Left hindlimb (tissue), 1 donor: ENCODE results near the gene TRAF2.

ENCODE experiments used
- DNase-seq: peaks from one replicate; pipeline ENCODE4 v3.0.0-alpha.2; 2018

The TRAF2 gene

DNA sequence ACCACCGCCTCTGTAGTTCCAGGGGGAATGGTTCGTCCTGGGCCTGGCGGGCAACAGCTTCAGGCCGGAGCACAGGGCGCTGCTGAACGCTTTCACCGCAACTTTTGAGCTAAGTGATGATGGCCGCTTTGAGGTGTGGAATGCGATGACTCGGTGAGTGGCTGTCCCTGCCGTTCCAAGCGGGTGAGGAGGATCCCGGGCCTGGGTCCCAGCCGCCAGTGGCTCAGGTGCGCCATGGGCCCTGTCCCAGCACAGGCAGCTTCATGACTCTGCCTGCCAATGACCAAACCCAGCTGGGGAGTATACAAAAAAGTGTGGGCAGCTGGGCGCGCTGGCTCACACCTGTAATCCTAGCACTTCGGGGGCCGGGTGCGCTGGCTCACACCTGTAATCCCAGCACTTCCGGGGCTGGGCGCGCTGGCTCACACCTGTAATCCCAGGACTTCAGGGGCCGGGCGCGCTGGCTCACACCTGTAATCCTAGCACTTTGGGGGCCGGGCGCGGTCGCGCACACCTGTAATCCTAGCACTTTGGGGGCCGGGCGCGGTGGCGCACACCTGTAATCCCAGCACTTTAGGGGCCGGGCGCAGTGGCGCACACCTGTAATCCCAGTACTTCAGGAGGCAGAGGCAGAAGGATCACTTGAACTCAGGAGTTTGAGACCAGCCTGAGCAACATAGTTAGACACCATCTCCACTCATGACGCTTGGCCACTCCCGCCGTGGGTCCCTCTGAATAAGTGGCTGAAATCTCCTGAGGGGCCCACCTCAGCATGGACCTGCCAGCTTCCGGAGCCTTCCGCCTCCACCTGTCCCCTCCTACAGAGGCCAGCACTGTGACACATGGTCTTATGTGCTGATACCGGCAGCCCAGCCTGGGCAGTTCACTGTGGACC lies 66.8 kb downstream of the TRAF2 start:
- no peak for DNase-seq

DNA sequence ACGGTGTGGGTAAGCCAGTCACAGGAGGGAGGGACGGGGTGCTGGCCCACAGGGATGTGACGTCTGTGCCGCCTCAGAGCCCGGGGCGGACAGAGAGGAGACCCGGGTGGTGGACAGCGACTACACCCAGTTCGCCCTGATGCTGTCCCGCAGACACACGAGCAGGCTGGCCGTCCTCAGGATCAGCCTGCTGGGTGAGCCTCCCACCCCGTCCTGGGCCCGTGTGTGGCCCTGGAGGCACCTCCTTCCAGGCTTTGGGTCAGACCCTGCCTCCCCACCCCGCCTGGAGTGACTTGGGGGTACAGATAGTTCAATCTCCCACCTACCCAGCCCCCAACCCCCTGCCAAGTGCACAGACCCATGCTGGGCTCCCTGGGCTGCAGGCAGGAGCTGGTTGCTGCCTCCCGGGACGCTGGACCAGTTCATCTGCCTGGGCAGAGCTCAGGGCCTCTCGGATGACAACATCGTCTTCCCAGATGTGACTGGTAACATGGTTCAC lies 67.5 kb downstream of the TRAF2 start:
- no peak for DNase-seq

DNA sequence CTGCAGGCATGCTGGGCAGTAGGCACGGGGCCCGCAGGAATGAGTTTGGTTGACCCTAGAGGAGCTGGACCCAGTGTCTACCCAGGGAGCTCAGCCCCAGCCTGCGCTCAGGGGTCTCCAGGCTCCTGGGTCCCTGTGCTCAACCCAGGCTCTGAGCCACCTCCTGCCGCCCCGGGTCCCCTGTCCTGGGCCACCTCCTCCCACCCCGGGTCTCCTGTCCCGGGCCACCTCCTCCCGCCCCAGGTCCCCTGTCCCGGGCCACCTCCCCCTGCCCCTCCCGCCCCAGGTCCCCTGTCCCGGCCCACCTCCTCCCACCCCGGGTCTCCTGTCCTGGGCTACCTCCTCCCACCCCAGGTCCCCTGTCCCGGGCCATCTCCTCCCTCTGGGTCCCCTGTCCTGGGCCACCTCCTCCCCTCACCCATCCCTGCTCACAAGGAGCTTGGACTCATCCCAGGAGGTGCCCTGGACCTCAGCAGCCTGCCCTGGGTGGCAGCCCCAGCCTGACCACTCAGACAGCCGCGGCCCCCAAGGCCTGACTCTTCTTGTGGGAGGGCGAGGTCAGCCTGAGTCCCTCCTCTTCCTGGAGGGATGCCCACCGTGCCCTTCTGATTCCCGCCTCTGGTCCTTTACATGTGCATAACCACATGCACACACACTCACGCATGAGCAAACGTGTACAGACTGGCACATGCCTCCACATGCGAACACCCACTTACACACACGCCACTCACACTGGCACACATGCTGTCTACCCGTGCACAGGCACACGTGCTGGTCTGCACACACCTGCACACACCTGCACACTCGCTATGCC lies 68.2 kb downstream of the TRAF2 start:
- DNase-seq: no peak

DNA sequence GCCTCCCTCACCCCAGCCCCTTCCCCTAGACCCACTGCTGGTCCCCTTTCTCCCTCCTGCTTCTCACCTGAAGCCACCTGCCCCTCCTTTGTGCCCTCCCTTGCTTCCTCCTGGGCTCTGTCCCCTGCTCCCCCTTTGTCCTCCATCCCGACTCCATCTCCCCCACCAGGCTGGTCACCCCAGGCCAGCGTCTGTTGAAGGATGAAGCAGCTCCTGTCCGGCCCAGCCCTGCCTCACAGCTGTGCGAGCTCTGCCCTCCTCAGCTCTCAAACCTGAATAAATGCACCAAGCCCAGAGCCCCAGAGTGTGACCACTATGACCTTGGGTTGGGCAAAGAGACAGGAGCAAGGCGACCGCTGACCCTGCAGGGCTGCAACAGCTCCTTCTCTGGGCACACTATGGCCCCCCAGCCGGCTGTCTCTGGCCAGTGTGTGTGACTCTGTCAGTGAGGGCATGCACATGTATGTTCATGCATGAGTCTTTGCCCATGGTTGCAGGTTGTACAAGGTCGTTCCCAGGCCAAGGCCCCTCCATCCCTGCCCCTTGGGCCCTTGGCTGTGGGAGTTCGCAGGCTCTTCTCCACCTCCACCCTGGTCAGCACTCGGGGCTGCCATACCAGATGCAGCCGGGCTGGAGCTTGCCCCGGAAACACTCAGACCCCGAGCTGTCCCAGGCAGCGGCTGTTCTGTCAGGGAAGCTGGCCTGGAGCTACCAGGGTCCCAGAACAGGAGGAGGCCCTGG lies 69.1 kb downstream of the TRAF2 start:
- DNase-seq: no peak

DNA sequence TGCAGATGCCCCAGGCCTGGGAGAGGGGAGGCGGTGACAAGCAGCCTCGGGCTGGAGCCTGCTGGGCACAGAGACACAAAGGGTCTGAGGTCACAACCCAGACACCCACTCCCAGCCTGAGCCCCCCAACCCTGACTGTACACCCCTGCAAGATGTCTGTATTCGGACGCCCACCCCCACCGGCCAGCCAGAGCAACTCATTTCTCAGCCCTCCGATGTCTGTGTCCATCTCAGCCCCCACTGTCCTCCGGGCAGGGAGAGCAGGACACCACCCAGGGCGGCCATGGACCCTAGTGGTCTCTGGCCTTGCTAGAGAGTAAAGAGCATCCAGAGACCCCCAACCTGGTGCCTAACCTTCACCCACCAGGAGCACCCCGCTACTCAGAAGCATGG lies 69.6 kb downstream of the TRAF2 start:
- no peak for DNase-seq

DNA sequence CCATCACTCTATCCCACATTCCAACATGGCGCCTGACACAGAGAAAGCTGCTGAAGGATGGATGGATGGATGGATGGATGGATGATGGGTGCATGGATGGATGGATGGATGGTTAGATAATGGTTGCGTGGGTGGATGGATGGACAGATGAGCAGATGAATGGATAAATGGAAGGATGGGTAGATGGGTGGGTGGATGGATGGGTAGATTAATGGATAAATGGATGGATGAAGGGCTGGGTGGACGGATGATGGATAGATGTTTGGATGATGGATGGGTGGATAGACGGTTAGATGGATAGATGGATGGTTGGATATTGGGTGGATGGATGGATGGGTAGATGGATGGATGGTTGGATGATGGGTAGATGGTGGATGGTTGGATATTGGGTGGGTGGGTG lies 70.3 kb downstream of the TRAF2 start:
- no peak for DNase-seq

DNA sequence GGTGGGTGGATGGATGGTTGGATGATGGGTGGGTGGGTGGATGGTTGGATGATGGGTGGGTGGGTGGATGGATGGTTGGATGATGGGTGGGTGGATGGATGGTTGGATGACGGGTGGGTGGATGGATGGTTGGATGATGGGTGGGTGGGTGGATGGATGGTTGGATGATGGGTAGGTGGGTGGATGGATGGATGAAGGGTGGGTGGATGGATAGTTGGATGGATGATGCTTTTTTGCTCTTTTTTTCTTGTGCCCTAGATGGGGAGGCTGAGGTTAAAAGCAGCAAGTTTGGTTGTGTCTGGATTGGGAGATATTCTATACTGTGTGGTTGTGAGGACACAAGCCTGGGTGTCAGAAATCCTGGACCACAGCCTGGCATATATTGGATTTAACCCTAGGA lies 71.1 kb downstream of the TRAF2 start:
- DNase-seq: no peak

DNA sequence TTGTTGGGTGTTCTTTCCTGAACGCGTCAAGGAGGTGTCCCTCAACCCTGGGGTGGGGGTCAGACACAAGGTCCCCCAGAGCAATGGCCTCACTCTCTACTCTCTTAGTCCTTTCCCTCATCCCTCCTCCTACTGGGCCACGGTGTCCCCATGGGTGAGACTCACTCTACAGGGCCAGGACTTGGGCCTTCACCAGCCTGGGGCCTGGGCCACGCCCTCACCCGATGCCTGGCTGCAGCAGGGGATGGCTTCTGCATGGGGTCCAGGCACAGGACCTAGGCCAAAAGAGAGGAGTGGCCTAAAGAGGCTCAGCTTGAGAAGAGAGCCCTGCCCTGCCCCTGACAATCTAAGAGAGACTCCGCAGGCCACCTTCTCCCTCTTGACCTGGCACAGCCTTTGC lies 71.6 kb downstream of the TRAF2 start:
- no peak for DNase-seq

DNA sequence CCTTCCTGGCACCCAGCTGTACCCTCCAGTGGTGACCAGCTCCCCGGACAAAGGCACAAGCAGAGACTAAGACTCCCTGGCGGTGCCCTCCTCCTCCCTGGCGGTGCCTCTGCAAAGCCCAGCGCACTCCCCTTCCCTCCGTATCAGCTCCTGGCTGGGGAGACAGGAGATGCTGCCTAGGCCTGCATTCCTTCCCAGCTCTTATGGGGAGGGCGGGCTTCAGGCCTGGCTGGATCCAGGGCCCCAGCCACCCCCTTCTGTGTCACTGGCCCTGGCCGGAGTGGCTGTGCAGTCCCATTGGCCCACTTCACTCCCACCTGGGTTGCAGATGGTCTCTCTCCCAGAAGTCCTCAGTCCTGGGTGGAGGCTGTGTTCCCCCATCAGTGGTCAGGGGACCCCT lies 72.2 kb downstream of the TRAF2 start:
- no peak for DNase-seq

DNA sequence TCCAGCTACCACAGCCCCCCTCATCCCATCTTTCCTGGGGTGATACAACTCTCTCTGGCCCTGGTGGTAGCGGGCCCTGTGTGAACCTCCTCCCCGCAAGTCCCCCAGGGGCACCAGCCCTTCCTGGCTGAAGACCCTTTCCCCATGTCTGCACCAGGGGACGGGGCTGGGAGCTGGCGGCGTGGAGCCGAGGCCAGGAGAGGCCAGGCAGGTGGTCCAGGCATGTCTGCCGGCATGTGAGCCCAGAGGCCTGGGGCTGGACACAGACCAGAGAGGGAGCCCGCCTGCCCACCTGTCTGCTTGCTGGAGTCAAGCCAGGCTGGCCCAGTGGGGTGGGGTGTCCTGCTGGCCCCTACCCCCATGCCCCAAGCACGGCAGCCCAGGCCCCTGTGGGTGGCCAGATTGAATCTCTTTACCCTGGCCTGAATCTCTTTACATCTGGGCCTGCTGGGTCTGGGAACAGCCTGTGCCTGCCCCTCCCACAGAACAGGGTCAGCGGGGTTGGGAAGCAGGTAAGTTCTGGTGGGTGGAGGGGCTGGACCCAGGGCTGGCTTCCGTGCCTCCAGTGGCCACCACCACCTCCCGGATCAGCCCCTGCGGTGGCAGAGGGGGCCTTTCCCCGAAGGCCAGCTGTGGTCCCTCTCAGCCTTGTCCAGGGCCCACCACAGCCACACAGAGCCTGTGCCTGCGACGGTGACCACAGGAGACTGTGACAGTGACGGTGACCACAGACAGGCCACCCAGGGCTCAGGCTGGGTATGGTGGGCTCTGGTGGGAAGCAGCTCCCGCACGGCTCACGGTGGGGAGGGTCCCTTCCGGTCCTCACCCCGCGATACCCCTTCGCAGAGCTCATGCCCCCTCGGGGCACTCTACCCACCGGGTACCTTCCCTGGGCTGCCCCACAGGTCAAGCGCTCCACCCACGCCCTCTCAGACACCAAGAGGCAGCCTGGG lies 72.9 kb downstream of the TRAF2 start:
- DNase-seq: no peak

DNA sequence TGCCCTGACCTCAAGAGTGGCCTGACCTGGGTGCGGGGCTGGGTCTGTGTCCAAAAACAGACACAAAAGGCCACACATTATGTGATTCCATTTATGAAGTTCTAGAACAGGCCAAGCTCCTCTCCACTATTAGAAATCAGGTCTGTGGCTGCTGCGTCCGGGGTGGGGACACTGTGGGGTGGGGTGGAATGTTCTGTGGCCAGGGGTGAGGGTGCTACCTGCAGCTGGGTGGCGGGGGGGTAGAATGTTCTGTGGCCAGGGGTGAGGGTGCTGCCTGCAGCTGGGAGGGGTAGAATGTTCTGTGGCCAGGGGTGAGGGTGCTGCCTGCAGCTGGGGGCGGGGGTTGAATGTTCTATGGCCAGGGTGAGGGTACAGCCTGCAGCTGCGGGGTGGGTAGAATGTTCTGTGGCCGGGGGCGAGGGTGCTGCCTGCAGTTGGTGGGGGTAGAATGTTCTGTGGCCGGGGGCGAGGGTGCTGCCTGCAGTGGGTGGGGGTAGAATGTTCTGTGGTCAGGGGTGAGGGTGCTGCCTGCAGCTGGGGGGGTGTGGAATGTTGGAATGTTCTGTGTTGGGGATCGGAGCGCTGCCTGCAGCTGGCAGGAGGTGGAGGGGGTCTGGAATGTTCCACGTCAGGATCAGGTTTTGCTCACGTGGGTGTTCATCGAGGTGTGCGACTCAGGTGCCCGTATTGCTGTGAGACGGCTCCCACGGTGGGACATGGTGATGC lies 74.1 kb downstream of the TRAF2 start:
- no peak for DNase-seq

DNA sequence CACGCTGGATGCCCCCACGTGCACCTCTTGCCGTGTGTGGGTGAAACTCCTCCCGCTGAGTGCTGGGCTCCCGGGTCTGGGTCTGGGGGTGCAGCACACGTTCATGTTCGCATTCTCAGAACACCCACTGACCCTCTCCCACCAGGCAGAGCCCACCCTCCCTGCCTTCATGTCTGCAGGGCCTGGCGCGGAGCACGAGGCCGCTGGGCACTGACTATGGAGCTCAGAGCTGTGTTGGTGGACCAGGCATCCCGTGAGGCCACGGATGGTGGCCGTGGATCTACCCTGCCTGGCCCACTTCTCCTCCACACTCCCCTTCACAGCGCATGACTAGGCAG lies 74.6 kb downstream of the TRAF2 start:
- no peak for DNase-seq

DNA sequence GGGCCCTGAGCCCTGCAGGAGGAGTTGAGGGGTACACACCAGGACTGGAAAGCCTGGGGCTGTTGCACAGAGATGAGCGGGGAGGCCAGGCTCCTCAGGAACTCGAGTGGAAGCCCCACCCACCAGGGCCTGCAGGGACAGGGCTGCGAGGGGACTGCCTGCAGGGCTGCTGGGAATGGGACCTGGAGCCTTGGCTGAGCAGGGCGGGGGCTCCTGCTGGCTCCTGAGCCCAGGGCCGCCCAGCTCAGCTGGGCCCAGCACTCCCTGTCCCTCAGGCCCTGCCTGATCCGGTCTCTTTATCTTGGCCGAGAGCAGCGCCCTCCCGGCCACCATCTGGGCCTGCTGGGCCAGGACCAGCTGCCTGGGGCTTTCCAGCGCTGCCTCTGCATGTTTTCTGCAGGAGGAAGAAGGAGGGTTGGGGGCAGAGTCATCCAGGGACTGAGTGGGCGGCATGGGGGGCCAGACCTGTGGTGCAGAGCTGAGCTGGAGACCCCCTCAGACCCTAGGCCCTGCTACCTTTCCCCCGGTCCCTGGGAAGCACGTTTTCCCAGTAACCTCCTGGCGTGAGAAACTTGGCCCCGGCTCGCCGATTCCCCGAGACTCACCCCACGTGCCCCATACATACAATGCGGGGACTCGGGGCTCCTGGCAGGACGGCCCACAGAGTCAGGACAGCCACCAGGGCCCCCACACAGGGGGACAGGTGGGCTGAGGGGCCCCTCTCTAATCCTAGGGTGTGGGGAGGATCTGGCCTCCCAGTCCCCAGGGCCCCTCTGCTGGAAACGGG lies 75.2 kb downstream of the TRAF2 start:
- no peak for DNase-seq

DNA sequence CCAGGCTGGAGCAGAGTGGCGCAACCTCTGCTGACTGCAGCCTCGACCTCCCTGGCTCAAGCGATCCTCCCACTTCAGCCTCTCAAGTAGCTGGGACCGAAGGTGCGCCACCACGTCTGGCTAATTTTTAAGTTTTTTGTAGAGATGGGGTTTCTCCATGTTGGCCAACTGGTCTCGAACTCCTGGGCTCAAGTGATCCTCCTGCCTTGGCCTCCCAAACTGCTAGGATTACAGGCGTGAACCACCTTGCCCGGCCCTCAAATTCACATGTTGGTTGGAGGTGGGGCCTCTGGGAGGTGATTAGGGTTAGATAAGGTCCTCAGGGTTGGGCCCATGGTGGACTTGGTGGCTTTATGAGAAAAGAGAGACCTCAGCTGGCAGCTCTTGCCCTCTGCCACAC lies 75.8 kb downstream of the TRAF2 start:
- no peak for DNase-seq

DNA sequence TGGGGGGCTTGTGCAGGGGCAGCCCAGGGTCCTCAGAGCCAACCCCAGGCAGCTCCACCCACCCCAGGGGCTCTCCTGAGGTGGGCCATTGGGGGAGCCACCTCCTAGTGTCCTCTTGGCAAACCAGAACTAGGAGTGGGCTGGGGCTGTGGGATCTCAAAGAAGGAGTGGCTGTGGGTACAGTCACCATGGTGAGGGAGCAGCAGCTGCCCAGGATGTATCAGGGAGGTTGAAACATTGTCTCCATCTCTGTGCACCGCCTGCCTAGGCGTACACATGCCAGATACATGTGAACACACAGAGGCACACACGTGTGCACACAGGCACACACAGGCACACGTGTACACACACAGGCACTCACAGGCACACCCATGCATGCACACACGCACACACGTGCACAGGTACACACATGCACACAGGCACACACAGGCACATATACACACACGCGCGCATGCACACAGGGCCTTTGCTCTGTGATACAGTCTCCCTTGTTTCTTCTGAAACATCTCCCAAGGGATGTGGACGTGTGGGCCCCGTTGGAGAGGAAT lies 76.5 kb downstream of the TRAF2 start:
- DNase-seq: no peak

DNA sequence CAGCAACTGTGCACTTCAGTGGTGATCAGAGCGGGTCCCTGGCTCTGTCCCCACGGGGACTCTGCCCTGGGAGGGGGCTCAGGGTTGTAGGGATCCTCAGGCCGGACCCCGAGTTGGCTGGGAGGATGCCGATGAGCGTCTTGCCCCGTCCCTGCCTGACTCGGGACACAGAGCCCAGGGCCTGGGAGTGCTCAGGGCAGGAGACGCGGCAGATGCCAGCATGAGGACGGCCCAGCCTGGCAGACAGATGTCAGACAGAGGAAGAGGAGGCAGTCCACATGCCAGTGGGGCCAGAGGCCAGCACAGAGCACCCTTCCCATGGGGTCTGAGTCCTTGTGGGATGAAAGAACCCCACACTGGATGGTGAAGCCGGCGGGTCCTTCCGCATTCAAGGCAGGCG lies 77.0 kb downstream of the TRAF2 start:
- no peak for DNase-seq

DNA sequence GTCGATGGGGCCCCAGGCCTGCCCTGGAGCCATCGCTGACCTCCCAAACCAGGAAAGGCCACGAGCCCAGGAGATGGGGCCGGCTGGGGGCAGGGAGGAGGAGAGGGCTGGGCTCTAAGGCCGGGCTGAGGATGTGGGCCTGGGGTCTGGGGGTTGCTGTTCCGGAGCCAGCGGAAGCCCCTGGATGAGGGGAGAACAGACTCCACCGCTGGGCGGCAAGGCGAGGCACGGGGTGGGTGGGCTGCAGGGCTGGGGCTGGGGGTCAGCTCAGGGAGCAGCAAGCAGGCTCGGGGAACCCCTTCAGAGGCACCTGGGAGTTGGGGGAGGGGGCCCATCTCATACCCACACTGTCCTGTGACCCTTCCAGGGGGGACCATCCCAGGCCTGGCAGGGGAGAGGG lies 77.4 kb downstream of the TRAF2 start:
- no peak for DNase-seq

DNA sequence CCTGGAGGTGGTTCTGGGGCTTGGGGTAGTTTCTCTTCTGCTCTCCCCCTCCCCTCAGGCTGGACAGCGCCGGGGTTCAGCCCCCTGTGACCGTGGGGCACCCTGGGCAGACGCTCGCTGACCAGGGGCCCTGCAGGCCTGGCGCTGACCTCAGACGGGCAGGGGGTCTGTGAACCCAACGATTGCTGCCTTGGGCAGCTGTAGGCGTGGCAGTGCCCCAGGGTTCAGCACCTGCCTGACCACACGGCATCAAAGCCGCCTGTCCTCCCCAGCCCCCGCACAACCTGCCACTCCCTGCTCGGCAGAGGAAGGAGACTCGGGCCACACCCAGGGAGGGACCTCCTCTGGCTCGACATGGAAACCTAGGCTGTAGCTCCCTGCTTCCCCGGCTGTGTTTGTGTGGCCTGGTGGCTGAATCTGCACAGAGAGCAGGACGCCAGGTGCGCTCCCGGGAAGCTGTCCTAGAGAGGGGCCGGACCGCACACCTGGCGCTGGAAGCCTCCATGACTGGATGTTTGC lies 77.9 kb downstream of the TRAF2 start:
- no peak for DNase-seq

DNA sequence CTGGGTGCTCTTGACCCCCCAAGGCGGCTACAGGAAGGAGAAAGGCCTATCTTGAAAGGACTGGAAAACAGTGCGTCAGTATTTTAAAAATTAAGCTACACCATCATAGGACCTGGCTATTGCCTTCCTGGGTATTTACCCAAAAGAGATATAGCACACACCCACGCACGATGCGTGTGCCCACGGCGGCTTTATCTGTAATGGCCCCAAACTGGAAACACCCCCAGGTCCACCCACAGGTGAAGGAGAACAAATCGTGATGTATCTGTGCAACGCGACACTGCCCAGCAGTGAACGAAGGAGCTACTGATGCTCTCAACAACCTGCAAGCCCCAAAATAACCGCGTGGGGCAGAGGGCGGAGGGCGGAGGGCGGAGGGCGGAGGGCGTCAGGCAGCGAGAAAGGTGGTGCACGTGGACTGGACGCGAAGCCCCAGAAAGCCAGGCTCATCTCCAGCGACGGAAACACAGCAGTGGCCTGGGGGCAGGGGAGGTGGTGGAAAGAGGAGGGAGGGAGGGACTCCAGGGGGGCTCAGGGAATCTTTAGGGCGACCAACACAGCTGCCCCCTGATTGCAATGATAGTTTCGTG lies 78.6 kb downstream of the TRAF2 start:
- no peak for DNase-seq
